DND-41 (cell line): Measurements from ENCODE around the gene HEY2.

Source experiments
- CTCF ChIP-seq: IDR thresholded peaks from 2 replicates; pipeline ENCODE4 v1.5.1; 2012; ENCODE audit warnings: borderline replicate concordance, low read length, moderate library complexity, mild to moderate bottlenecking; ENCODE audit not compliant: poor library complexity, severe bottlenecking; ENCODE audit errors: extremely low read depth
- EZH2 ChIP-seq: IDR thresholded peaks from 3 replicates; pipeline ENCODE4 v1.6.1; 2012; ENCODE audit warnings: borderline replicate concordance, low read depth, mild to moderate bottlenecking, moderate library complexity, low read length, inconsistent platforms; ENCODE audit not compliant: severe bottlenecking

- no peak for TF ChIP-seq EZH2
- no peak for TF ChIP-seq CTCF
Measured at GRCh38 chr6:125802383-125802782, 53.0 kb downstream of the HEY2 start.
